NCI-H226 (cell line): ENCODE measurements around the gene ZNF280D.
"Not testable (repeated sequence)": the region's sequence is repeated elsewhere in the genome, so short reads cannot be mapped to it uniquely, and the experiment has no call there.

ENCODE experiments used
- DNase-seq: peaks from one replicate; pipeline ENCODE4 v3.0.0-alpha.2; 2015

Gene ZNF280D

DNA sequence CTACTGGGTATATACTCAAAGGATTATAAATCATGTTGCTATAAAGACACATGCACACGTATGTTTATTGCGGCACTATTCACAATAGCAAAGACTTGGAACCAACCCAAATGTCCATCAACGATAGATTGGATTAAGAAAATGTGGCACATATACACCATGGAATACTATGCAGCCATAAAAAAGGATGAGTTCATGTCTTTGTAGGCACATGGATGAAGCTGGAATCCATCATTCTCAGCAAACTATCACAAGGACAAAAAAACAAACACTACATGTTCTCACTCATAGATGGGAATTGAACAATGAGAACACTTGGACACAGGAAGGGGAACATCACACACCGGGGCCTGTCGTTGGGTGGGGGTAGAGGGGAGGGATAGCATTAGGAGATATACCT is 23.8 kb downstream of the ZNF280D start:
- DNase-seq: not testable (repeated sequence)

DNA sequence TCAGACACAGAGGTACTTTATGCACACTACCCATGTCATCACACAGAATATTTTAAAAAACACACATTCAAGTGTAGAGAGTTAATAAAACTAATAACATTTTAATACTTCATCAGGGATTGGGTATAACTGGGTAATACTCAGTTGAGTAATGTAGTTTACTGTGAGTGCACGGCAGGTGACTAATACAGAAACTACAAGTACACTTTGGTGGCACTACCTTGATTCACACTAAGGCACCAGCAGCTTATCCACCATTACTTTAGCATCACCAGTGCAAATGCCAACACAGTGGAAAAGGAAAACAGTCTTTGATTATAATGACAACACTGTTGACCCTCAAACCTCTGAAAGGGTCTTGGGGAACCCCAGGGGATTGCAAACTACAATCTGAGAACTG is 33.6 kb downstream of the ZNF280D start:
- DNase-seq: no peak

DNA sequence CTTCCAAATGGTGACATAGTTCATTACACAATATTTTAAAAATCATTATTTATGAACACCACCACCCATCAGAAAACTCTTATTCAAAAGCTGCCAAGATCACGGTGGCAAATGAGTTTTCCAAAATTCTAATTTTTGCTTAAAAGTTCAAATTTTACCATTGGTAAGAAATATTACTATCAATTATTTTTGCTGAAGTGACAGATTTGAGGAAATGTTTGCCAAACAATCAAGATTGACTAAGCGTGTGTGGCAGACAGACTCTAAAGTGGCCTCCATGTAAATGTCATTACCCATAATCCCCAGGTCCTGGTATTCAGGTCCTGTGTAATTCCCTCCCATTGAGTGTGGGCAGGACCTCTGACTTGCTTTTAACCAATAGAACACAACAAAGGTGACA is 35.0 kb downstream of the ZNF280D start:
- DNase-seq: no peak

DNA sequence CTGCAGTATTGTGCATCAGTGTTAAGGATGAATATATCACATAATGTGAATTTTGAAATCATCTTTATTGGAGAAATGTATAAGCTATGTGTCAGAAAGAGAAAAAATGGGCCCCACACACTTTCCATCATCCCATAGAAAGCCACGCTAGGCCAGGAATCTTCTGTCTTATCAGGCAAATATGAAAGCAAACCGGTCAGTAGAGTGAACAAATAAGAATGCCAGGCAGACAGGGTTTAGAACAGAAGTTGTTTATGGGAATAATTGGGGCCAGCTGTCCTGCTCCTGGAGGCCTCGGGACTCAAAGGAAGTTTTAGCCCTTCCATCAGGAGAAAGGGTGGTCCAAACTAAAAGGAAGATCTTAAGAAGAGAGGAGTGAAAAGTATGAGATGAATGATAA is 39.5 kb downstream of the ZNF280D start:
- no peak for DNase-seq

DNA sequence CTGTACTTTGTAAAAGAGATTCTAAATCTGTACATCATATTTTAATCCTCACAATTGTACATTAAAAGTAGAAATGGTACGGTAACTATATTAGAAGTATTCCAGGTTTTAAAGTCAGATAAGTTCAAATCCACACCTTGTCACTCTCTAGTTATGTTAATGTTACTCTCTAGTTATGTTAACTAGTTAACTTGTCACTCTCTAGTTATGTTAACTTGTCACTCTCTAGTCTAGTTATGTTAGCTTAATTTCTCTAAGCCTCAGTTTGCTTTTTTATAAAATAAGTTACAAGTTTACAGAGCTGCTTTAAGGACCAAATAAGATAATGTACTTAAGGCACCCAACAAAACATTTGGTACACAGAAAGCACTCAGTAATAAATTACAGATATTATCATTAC is 42.6 kb downstream of the ZNF280D start:
- no peak for DNase-seq

DNA sequence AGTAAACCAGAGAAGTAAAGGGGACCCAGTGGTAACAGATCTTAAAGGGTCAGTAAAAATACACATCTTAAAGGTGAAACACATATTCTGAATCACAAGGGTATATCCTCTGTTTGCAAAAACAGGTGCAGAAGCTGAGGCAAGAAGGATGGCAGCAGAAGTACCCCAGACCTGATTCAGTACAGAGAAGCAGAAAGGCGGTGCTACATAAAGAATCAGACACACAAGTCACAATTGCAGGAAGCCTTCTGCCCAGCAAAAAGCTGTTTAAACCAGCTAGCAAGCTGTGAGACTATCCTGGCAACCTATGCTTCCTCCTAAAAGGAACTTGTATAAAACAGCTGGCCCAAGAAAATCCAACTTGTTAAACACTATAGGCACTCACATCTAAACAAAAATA is 49.4 kb downstream of the ZNF280D start:
- no peak for DNase-seq

DNA sequence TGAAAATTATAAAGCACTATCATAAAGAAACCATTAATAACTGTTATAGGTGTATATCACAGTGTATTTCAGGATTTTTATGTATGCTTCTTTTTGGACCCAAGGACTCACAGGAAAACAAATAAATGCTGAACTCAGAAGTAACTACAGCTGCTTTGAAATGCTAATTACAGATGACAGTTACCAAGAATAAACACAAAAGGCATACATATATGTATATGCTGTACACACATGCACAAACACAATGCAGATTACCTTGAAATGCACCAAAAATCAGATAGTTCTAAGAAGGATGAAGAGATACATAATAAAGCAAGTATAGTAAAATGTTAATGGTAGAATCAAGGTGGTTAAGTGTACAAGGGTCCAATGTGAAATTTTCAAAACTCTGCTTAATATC is 52.2 kb downstream of the ZNF280D start:
- DNase-seq: no peak

DNA sequence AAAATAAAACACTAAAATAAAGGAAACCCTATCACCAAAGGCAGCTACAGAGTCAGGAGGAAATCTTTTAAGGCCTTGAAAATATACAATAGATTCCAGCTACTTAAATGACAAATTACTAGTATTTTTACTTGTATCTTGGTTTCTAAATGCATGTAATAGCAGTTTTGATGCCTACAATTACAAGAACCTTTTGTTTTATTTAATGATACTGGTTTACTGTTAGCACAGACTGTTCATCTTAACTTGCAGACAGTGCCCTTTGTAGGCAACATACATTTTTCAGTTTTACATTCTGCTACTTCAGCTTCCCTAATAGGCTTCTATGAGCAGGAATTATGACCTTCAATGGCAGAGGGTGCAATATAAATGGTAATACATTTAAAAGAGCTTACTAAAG is 54.1 kb downstream of the ZNF280D start:
- DNase-seq: no peak

DNA sequence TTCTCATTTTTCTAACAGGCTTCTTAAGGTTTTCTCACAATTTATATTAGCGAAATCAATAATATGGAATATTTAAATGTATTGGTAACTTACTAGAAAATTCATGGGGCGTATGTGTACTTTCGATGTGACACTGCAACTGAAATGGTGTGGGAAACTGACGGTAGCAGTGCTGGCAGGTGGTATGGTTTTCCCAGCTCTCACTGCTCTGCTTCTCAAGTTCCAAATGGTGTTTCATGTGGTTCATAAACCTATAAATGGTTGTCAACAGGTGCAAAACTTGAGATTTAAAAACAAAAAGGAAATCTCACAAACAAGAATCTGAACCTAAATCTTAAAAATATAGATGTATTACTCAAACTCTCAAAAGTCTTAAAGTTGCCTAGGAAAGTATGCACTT is 54.7 kb downstream of the ZNF280D start:
- DNase-seq: no peak

DNA sequence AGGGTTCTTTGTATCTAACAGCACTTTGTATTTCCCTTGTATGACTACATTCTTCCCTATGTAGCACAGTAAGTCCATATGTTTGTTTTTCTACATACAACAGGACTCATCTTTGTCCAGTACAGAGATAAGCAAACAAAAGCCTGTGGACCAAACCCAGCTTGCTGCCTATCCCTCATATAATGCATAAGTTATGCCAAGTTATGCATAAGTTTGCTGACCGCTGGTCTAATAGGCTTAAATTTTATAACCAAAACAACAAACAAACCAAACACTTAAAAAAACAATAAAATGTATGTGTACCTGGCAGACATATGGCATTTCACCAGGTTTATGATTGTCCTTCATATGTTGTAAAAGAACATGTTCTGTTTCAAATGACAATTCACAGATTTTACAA is 56.0 kb downstream of the ZNF280D start:
- no peak for DNase-seq

DNA sequence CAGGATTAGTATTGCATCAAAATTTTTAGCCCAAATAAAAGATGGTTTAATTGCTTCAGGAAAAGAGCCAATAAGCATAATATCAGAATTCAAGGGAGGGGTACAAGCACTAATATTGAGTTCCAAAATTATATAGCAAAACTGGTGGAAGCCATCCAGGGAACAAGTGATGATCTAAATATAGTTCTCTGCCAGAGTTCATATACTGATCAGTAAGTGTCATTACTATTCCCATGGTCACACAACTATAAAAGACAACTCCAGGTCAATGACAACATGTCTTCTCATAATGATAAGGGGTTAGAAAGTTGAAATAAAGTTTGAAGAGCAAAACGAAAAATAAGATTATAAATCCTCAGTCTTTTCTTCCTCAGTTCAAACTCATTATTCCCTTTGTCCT is 57.4 kb downstream of the ZNF280D start:
- no peak for DNase-seq

DNA sequence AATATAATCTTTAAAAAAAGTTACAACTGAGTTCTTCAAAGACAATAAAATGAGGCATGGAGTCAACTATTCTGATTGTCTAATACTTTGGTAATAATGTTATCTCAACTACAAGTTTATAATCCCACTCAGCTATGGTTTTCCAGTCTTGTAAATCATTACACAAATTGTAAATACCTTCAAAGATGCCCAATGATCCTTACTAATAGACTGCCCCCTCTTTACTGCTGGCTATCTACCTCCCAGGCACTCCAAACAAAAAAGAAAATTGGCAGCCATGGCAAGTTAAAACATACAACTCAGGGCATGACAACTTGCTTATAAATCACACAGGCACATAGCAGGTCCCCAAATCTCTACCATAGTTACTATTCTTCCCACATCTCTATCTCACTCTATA is 58.5 kb downstream of the ZNF280D start:
- no peak for DNase-seq

DNA sequence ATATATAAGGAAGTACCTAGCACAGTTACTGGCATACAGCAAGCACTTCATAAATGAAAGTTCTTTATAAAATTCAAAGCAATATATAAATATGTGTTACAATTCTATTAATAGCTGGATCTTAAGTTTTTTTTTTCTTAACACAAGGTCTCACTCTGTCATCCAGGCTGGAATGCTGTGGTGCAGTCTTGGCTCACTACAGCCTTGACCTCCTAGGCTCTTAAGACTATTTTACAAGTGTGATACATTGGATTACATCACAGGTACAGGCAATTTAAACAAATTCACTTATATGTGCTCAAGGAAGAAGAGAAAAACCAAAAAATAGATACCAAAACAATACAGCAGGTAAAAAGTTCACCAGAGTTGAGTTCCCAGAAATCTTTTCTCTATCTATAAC is 60.6 kb downstream of the ZNF280D start:
- peak; percentile 9 for DNase-seq

DNA sequence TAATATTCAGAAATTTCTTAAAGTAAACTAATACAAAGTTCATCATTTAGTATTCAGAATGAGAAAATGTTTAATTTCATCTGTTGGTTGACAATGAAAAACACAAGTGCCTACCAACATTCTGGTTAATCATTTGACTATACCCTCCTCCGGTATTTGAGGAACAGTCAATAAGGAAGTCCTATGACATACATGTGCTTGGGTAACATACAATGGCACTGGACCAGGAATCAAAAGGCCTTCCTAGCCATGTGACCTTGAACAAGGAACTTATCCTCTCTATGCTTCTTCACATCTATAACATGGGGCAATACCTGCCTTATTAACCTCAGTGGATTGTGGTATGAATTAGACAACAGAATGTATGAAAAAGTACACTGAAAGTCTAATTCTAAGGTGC is 65.8 kb downstream of the ZNF280D start:
- DNase-seq: no peak

DNA sequence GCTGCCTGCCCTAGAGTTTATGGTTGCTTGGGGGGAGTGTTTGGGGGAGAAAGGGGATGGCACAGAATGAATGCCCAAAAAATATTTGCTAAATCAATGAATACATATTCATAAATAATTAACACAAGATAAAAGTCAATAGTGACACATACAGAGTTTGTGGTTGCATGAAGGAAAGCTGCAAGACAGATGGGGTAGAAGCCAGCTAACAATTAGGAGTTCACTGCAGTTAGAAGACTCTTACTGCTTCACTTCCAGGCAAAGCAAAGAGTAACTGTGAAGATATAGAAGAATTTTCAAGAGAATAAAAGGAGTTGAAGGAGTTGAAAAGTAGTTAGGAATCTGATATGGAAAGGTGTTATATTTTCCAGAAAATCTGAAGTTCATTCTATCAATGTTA is 72.4 kb downstream of the ZNF280D start:
- DNase-seq: no peak

DNA sequence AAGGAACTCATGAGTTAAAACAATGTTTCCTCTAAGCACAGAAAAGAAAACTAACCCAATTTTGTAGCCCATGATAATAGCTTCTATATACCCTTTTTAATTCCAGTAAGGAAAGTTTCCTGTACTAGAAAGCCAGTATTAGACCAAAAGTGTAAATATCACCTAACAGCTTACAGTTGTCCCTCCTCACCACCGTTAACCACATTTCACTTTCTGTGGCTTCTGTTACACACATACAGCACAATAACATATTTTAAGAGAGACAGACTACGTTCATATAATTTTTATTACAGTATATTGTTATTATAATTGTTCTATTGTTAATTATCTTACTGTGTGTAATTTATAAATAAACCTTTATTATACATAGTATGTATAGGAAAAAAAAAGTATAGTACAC is 74.1 kb downstream of the ZNF280D start:
- no peak for DNase-seq

DNA sequence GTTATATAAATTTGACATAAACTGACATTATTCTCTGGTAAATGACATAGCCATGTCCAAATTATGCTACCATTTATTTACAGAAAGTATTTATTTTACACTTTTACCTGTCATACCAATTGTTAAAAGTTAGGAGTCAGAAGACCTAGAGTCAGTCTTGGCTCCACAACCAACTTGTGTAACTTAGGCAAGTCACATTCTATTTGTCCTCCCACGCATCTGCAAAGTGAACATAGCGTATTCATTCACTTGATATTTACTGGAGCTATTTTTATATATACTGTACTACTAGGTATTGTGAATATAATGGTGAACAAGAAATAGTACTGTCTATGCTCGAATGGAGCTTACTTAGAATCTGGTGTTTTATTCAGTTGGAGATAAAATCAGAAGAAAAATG is 78.7 kb downstream of the ZNF280D start:
- DNase-seq: no peak

DNA sequence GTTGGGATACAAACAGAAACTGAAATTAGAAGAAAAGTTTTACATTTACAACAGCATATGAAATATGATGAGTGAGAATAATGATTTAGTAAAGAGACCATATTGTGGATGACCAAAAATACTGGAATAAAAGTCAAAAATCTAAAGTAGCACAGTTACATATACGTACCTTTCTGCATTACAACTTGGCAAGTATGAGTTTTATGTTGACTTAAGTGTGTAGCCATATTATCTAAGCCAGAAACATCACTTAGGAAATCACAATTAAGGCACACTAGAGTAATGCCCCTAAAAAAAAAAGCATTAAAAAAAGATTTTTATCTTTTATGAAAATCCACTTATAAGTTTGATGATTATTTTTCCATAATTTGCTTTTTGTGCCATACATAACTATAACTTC is 79.1 kb downstream of the ZNF280D start:
- no peak for DNase-seq

DNA sequence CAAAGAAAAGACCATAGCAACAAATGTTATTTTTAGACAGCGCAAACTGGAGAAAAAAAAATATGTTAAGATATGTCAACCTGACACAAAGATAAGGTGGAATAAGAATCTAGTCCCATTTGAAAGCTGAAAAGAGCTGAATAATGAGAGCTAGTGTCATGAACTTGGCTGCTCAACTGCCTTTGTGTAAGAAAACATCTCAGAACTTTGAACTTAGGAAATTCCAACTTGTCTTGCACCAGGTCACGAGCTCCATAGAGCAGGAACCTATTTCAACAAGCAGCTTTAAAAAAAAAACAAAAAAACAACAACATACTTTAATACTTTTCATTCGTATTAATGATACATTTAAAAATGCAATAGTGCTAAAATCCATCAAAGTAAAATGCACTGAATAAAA is 79.5 kb downstream of the ZNF280D start:
- DNase-seq: no peak

DNA sequence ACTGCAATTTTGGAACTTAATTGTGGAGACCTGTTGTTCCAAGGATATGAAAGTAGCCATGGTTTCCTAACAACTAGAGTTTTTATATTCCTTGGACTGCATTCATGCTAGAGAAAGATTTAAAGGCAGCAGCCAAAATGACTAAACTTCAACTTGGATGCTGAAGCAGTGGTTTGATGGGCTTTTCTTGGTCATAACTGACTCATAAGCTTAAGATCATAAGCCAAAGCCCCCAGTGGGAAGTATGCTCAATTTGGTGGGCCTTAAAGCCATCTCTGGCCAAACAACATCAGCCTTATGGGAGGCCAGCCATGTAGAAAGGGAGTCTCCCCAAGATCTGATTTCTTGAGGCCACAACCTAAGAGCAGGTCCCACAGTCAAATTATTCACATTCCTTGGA is 80.2 kb downstream of the ZNF280D start:
- DNase-seq: no peak

DNA sequence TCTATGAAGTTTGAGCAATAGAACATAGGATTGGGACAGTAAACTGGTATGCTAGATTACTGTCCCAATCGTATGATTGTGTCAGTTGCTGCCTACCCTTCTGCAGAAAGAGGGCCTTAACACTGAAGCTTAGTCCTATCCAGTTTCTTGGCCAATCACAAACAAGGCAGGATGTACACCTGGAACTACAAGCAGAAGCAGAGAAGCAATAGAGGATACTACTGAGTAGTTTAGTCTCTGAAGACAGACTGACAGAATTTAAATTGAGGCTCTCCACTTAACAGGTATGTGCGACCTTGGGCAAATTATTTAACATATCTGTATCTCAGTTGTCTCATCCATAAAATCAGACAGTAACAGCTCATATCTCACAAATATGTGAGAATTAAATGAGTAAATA is 85.0 kb downstream of the ZNF280D start:
- DNase-seq: no peak

DNA sequence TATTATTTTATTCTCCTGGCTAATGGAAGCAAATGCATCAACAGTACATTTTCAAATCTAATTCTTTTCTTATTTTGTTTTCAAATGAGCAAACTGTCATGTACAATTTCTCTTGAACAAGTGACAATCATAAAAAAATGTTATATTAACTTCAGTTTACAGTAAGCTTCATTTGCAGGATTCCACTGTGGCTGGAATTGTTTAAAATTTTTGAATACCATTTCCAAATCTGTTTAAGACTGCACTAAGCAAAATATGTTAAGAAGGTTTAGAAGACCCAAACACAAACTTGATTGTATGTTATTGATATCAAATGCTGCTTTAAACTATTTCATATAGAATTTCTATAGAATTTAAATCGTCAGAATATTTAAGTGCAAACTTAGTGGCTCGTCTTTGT is 92.8 kb downstream of the ZNF280D start:
- no peak for DNase-seq

DNA sequence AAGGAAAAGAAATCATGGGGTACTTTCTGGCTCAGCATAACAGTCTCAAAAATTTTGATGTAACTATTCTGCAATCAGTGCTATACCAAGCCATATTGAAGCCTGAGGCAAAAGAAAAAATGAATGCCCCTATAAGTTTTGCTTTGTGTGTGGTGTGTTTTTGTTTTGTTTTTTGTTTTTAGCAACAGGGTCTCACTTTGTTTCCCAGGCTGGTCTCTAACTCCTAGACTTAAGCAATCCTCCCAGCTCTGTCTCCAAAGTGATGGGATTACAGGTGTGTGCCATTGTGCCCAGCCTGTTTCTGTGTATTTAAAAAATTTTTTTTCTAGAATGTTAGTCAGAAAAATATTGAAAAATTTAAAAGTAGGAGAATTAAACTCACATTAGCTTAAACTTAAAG is 93.2 kb downstream of the ZNF280D start:
- DNase-seq: no peak

DNA sequence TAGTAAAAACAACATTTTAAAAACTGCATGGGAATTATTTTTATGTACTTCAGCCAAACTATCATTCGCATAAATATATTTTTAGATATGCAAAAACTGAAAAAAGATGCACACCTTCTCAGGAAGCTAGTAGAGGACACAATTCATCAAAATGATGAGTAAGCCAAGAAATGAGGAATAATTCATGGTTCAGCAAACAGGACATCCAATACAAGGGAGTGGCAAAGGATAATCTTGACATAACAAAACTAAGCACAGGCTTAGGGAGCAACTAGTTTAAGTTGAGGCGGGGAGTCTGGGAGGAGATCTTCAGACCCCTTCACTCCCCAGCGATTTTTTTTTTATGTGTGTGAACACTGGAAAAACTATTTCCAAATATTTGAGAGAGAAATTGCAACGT is 93.7 kb downstream of the ZNF280D start:
- no peak for DNase-seq

DNA sequence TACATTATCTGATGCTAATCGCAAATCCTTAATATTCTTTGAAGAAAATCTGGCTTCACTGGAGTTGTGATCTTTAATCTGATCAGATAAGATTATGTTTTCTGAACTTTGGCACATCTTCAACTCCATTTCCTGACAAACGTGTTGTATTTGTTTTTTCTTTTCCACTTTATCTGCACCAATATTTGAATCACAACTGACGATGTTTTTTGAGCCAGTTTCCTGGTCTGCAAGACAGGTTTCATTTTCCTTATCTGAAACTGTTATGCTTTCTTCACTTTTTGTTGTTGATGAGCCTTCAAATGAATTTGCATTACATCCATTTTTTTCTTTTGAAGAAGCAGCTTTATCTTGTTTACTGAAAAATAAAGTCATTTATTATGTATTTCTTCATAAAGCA is 101.5 kb downstream of the ZNF280D start:
- no peak for DNase-seq

DNA sequence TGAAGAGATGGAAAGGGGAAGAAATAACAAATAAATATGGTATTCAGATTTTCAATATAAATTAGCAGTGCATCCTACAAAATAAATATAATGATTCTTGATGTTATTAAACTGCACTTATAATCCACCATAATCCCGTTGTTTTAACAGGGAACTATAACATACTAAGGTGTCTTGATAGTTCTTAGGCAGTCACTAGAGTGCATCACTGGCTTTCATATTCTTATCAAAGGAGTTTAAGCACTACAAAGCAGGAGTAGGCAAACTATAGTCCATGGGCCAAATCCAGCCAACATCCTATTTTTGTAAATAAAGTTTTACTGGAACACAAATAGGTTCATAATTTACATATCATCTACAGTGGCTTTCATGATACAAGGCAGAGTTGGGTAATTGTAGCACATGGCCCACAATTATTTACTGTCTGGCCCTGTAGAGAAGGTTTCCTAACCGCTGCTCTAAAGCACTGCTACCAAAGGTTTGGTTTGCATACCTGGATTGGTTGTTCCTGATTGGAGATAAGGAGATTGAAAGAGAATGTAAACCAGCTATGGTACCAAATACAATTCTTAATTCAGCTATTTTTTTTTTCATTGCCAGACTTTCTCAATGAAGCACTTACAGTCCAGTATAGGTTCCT is 104.3 kb downstream of the ZNF280D start:
- DNase-seq: no peak
